Muscle of leg (tissue), 11 donors: ENCODE data around the gene TTC27. TPM values are rescaled to one million over a fixed set of nuclear protein-coding genes. Genes with fewer than 3 reads are reported as not detected.

Experiments
- DNase-seq: peaks from one replicate; pipeline ENCODE4 v3.0.0; 2013
- H3K27ac ChIP-seq: one replicate; pipeline ENCODE4 v1.5.1; 2013; ENCODE audit warnings: mild to moderate bottlenecking, low read length, control low read depth
- H3K27me3 ChIP-seq: one replicate; pipeline ENCODE4 v1.6.1; 2013; ENCODE audit warnings: low read length; ENCODE audit not compliant: control insufficient read depth, insufficient read depth
- H3K36me3 ChIP-seq: one replicate; pipeline ENCODE4 v1.6.1; 2013; ENCODE audit warnings: low read length; ENCODE audit not compliant: control insufficient read depth, insufficient read depth
- H3K4me1 ChIP-seq: one replicate; pipeline ENCODE4 v1.6.1; 2013; ENCODE audit warnings: low read length; ENCODE audit not compliant: control insufficient read depth, insufficient read depth
- H3K4me3 ChIP-seq: one replicate; pipeline ENCODE4 v1.5.1; 2013; ENCODE audit warnings: low read length, control low read depth
- H3K9me3 ChIP-seq: replicated peaks from 2 replicates; pipeline ENCODE4 v1.6.1; 2013; ENCODE audit warnings: low read depth, low read length; ENCODE audit not compliant: control insufficient read depth
- WGBS: methylation state at CpG from one replicate; pipeline ENCODE4 v1.1.5; 2013; ENCODE audit warnings: missing lambda C conversion rate; ENCODE audit not compliant: insufficient coverage; 5-methylcytosine and 5-hydroxymethylcytosine counted together
- polyA plus RNA-seq, 8 donors: library from polyadenylated mRNA; unstranded; fragments of 120-200 nt; gene quantifications; one replicate each; pipeline versions ENCODE4 v1.2.1 to v1.2.3, GENCODE V29; 2013; ENCODE audit warnings: inconsistent platforms in 1 of 8, low replicate concordance in 1 of 8; ENCODE audit not compliant: insufficient read length in 8 of 8, insufficient read depth in 1 of 8
- total RNA-seq: library from RNA; stranded (reverse); fragments of 120-200 nt; gene quantifications from one replicate; pipeline ENCODE4 v1.2.4, GENCODE V29; 2013

Gene TTC27
- total and polyA plus RNA-seq, 9 donors: 13.0 to 21.8 (median 16.3) TPM

DNA sequence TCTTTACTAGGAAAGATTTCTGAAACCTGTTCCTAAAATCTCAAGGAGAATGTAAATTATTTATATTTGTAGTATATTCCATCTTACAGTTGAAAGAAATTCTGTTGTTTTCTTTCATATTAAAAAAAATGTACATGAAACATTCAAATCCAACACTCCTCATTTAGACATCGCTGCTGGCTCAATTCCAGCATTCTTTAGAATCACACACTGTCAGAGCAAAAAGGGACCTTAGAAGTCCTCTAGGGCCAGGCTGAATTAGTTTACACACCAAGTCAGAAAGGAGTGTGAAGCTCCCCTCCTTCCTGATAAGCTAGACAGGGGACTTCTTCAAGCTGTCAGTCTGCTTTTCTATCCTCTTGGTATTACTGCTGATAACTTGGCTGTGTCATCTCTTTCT lies 160.3 kb downstream of the TTC27 start:
- H3K9me3 ChIP-seq: no peaks in the 10 kb centered on the region
- H3K36me3 ChIP-seq: peaks cover 1% of the 10 kb centered on the region
- no peaks in the 10 kb centered on the region for H3K27me3 ChIP-seq
- no peak overlapping the region for H3K27ac ChIP-seq
- no peaks in the 10 kb centered on the region for H3K4me1 ChIP-seq
- no peak overlapping the region for H3K4me3 ChIP-seq
- 80% methylated on average over 1 of the region's 1 CpG for WGBS
- DNase-seq: no peak

DNA sequence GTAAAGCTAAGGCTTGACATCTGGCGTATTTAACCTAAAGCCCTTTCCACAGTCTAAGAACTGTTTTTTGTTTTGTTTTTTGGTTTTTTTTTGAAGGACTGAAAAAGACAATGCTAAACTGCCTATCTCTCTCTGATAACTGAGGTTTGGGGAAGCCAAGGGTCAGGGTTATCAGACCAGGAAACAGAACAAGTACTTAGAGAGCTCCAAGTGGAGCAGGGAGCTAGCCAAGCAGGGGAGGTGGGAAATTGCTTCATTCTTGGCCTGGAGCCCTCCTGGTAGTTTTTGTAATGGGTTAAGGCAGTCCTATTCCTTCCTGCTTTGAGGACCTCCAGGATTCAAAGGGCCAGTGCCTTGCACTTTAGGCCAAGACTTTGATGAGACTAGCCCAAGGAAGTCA lies 164.6 kb downstream of the TTC27 start:
- no peak overlapping the region for H3K27ac ChIP-seq
- H3K4me1 ChIP-seq: no peaks in the 10 kb centered on the region
- H3K27me3 ChIP-seq: no peaks in the 10 kb centered on the region
- DNase-seq: no peak
- H3K4me3 ChIP-seq: no peak overlapping the region
- H3K9me3 ChIP-seq: no peaks in the 10 kb centered on the region
- no CpG with 5 or more reads among the region's 1 CpG for WGBS
- H3K36me3 ChIP-seq: no peaks in the 10 kb centered on the region

DNA sequence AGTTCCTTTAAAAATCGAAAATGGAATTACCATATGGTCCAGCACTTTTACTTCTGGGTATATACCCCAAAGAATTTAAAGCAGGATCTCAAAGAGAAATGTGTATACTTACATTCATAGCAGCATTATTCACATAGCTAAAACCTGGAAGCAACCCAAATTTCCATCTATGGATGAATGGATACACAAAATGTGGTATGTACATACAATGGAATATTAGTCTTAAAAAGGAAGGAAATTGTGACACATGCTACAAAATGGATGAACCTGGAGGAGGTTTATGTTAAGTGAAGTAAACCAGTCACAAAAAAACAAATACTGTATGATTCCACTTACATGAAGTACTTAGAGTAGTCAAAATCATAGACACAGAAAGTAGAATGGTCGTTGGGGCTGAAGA lies 171.0 kb downstream of the TTC27 start:
- Histone ChIP-seq H3K9me3 (no peaks in the 10 kb centered on the region), H3K4me1 (no peaks in the 10 kb centered on the region), H3K36me3 (no peaks in the 10 kb centered on the region), H3K27me3 (no peaks in the 10 kb centered on the region), H3K27ac (no peak overlapping the region), H3K4me3 (no peak overlapping the region)
- WGBS: no CpG with 5 or more reads among the region's 2 CpGs
- no peak for DNase-seq

DNA sequence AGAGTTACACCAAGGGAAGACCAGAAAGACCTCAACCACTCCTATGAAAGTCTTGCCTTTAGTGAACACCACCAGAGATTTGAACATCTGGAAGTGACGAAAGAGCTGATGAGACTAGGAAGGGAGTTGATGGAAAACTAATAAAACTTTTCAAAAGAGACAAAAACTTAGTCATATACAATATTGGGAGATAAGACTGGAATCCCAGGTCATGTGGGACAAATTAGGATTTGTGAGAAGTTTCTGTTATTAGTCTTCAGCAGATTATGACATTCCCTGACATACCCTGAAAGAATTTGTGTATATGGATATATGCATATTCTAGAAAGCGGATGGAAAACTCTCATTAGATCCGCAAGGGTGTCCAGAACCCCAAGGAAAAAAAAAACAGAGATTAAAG lies 173.9 kb downstream of the TTC27 start:
- H3K27me3 ChIP-seq: no peaks in the 10 kb centered on the region
- no peak overlapping the region for H3K4me3 ChIP-seq
- H3K36me3 ChIP-seq: no peaks in the 10 kb centered on the region
- H3K4me1 ChIP-seq: no peaks in the 10 kb centered on the region
- no peaks in the 10 kb centered on the region for H3K9me3 ChIP-seq
- WGBS: no CpG with 5 or more reads among the region's 3 CpGs
- no peak overlapping the region for H3K27ac ChIP-seq
- DNase-seq: no peak

DNA sequence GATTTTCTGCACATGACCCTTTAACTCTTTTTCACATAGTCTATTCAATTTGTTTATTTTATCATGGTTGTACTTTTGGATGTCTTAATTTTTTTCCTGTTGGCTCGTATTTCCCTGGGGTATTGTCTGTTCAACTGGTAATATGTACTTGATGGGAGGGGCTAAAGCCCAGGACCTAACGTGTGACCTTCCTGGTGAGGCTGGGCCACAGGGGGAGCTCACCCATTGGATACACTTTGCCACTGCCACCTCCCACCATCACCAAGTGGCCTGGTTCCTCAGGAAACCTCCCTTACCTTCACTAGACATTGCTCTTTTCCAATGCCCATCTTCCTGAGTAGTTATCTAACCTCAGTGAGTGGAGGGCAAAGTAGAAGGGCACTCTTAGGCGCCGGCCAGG lies 175.0 kb downstream of the TTC27 start:
- Histone ChIP-seq H3K9me3 (no peaks in the 10 kb centered on the region), H3K4me1 (no peaks in the 10 kb centered on the region), H3K36me3 (no peaks in the 10 kb centered on the region), H3K27me3 (no peaks in the 10 kb centered on the region), H3K4me3 (no peak overlapping the region), H3K27ac (no peak overlapping the region)
- no CpG with 5 or more reads among the region's 4 CpGs for WGBS
- DNase-seq: no peak

DNA sequence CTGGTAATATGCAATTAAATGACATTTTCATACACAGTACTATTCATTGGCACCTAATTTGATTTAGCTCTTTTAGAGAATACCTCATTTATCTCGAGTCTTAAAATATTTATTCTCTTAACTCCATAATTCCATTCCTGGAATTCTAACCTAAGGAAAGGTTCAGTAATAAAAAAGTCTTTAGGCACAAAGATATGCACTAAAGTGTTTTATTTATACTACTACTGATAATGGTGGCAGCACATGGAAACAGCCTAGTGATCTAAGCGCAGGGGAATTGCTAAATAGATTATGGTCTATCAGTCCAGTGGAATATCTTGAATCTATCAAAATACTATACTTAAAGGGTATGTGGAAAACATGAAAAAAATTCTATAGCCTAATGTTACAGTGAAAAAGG lies 176.4 kb downstream of the TTC27 start:
- Histone ChIP-seq H3K36me3 (peaks cover 3% of the 10 kb centered on the region), H3K27ac (no peak overlapping the region)
- no CpG with 5 or more reads among the region's 2 CpGs for WGBS

DNA sequence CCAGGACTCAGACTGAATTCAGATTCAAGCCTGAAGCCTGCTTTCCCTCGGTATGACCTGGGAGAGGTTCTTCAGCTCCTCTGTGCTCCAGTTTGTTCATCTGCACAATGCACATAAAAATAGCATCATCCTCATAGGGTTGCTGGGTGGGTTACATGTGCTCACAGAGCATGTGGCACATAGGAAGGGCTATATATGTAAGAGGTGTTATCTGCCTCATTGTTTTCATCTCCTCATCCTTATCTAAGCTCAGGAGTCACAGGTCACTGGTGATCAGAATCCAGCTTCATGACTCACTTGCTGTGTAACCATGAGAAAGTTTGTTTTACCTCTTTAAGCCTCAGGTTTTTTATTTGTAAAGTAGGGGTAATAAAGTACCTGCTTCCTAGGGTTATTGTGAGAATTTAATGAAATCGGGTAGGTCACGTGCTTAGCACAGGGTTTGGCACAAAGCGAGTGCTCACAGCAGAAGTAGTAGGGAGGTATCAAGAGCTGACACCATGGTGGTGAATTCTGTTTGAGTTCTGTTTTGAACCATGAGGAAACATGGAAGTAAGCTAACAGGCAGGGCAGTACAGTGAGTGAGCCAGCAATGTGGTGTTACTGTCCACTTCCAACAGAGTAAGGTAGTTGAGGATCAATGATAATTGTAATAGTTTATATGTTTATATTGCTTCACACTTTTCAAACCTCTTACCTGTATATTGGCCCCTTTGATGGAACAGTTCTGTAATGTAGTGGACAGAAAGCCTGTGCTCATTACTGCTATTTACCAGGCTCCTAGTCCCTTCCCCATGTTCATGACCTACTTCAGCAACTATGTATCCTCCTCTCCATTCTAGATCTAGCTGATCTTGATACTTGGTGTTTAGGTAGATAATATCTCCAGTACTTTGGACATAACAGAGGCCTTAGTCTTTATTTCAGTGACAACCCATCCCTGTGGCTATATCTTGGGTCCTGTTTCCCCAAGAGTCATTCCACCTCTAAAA lies 177.6 kb downstream of the TTC27 start:
- no peak for DNase-seq
- no peaks in the 10 kb centered on the region for H3K9me3 ChIP-seq
- no peaks in the 10 kb centered on the region for H3K27me3 ChIP-seq
- H3K27ac ChIP-seq: no peak overlapping the region
- 75% methylated on average over 3 of the region's 4 CpGs for WGBS
- H3K4me3 ChIP-seq: no peak overlapping the region
- no peaks in the 10 kb centered on the region for H3K4me1 ChIP-seq
- H3K36me3 ChIP-seq: peaks cover 3% of the 10 kb centered on the region

More for the DNA sequence above, 176.4 kb downstream of the TTC27 start:
- no peak for DNase-seq
- Histone ChIP-seq H3K9me3 (no peaks in the 10 kb centered on the region), H3K4me1 (no peaks in the 10 kb centered on the region), H3K27me3 (no peaks in the 10 kb centered on the region), H3K4me3 (no peak overlapping the region)

DNA sequence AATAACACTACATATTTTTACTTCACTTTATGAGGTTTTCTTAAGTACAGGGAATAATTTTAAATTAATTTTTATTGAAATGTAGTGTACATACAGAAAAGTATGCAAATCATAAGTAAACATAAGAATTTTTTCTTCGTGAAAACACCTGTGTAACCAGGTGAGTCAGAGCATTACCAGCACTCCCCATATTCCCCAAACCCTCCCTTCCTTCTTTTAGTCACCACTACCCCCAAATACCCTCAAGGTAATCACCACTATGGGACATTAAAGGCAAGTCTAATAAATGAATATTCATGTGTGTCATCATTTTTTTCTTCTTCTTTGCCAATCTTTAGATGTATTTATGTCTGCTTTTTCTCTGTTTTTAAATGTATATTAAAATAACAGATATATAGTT lies 179.0 kb downstream of the TTC27 start:
- Histone ChIP-seq H3K27ac (no peak overlapping the region), H3K27me3 (no peaks in the 10 kb centered on the region), H3K4me3 (no peak overlapping the region), H3K4me1 (no peaks in the 10 kb centered on the region), H3K36me3 (peaks cover 5% of the 10 kb centered on the region), H3K9me3 (no peaks in the 10 kb centered on the region)
- no CpG with 5 or more reads among the region's 1 CpG for WGBS
- DNase-seq: no peak

DNA sequence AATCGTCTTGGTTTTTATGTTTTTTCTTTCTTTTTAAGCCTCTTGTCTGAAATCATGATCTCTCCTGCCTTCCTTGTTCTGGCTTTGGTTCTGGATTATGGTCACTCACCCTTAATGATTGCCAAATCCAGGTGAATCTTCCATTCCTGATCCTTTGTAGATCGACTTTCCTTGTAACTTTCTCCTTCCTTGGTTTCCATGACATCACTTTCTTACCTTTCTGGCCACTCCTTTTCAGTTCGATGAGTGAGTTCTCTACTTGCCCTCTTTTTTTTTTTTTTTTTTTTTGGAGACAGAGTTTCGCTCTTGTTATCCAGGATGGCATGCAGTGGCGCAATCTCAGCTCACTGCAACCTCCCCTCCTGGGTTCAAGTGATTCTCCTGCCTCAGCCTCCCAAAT lies 179.8 kb downstream of the TTC27 start:
- Histone ChIP-seq H3K4me3 (no peak overlapping the region), H3K36me3 (peaks cover 6% of the 10 kb centered on the region), H3K27ac (no peak overlapping the region), H3K9me3 (no peaks in the 10 kb centered on the region), H3K4me1 (no peaks in the 10 kb centered on the region), H3K27me3 (no peaks in the 10 kb centered on the region)
- DNase-seq: no peak
- WGBS: 88% methylated on average over 1 of the region's 5 CpGs

DNA sequence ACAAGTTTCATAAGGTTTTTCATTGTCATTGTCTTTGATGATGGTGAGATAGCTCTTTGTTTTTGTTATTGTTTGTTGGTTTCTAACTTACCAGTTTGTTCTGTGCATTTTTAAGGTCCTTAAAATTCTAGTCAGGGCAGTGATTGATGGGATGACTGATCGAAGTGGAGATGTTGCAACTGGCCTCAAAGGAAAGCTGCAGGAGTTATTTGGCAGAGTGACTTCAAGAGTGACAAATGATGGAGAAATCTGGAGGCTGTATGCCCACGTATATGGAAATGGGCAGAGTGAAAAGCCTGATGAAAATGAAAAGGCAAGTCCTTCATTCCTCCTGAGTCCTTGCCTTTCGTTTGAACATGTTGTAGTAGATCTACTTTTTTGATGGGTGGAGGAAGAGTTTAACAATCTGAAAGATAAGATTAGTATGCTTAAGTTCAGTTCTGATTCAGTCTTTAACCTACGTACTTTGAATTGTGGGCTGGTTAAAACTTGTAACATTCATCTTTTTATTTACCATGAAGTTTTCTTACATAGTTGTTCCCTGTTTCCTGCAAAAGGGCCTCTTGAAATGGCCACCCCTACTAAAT lies 183.2 kb downstream of the TTC27 start:
- H3K27me3 ChIP-seq: no peaks in the 10 kb centered on the region
- H3K4me3 ChIP-seq: no peak overlapping the region
- peaks cover 6% of the 10 kb centered on the region for H3K36me3 ChIP-seq
- no peak for DNase-seq
- no peak overlapping the region for H3K27ac ChIP-seq
- WGBS: 68% methylated on average over 3 of the region's 4 CpGs
- H3K9me3 ChIP-seq: no peaks in the 10 kb centered on the region
- H3K4me1 ChIP-seq: no peaks in the 10 kb centered on the region
